ENCODE data around the gene ZNF502.

DNA sequence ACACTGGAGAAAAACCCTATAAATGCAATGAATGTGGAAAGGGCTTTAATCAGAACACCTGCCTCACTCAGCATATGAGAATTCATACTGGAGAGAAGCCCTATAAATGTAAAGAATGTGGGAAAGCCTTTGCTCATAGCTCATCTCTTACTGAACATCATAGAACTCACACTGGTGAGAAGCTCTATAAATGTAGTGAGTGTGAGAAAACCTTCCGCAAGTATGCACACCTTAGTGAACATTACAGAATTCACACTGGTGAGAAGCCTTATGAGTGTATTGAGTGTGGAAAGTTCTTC is 9.6 kb downstream of the ZNF502 start:
- TF ChIP-seq, protein P1, sequence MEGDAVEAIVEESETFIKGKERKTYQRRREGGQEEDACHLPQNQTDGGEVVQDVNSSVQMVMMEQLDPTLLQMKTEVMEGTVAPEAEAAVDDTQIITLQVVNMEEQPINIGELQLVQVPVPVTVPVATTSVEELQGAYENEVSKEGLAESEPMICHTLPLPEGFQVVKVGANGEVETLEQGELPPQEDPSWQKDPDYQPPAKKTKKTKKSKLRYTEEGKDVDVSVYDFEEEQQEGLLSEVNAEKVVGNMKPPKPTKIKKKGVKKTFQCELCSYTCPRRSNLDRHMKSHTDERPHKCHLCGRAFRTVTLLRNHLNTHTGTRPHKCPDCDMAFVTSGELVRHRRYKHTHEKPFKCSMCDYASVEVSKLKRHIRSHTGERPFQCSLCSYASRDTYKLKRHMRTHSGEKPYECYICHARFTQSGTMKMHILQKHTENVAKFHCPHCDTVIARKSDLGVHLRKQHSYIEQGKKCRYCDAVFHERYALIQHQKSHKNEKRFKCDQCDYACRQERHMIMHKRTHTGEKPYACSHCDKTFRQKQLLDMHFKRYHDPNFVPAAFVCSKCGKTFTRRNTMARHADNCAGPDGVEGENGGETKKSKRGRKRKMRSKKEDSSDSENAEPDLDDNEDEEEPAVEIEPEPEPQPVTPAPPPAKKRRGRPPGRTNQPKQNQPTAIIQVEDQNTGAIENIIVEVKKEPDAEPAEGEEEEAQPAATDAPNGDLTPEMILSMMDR (IDR thresholded peaks at IDR 0.05; ENCODE audit: low read depth, low read length), result no peak
- TF ChIP-seq POLR2A (IDR thresholded peaks at IDR 0.05; ENCODE audit: extremely low read depth, insufficient read length), result no peak
- TF ChIP-seq, protein P2, sequence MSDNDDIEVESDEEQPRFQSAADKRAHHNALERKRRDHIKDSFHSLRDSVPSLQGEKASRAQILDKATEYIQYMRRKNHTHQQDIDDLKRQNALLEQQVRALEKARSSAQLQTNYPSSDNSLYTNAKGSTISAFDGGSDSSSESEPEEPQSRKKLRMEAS (IDR thresholded peaks at IDR 0.05; ENCODE audit: low read depth, low read length), result no peak
- TF ChIP-seq MYC (IDR thresholded peaks at IDR 0.05; ENCODE audit: low read depth, low read length), result no peak
